Activated naive CD4-positive, alpha-beta T cell treated with anti-CD3 and anti-CD28 coated beads for 36 hours (primary cell): ENCODE results near the gene ECSCR. TPM values are rescaled to one million over a fixed set of nuclear protein-coding genes. Genes with fewer than 3 reads are reported as not detected.

Source experiments
- CTCF ChIA-PET: fragments of 350-600 bp; sonication (Branson Sonifier 250); formaldehyde crosslinking; loops from one replicate; lab custom pipeline; 2021; ENCODE audit warnings: antibody characterized with exemption; lab: Charles Lee
- DNase-seq: peaks from one replicate; pipeline ENCODE4 v3.0.0-alpha.2; 2020
- H3K27ac Mint-ChIP-seq: one replicate; pipeline ENCODE4 v1.8.0; 2021; ENCODE audit warnings: mild to moderate bottlenecking, mixed read lengths
- H3K27me3 Mint-ChIP-seq: one replicate; pipeline ENCODE4 v1.8.0; 2021; ENCODE audit warnings: low read depth, mixed read lengths
- H3K36me3 Mint-ChIP-seq: one replicate; pipeline ENCODE4 v1.8.0; 2021; ENCODE audit warnings: low read depth, mixed read lengths
- H3K4me1 Mint-ChIP-seq: one replicate; pipeline ENCODE4 v1.8.0; 2021; ENCODE audit warnings: low read depth, mixed read lengths
- H3K4me3 Mint-ChIP-seq: one replicate; pipeline ENCODE4 v1.8.0; 2021; ENCODE audit warnings: mild to moderate bottlenecking, moderate library complexity, mixed read lengths
- H3K9me3 Mint-ChIP-seq: one replicate; pipeline ENCODE4 v1.8.0; 2021; ENCODE audit warnings: mixed read lengths
- intact Hi-C: fragments of 100-400 bp; cut with micrococcal nuclease; formaldehyde crosslinking; loops from one replicate; pipeline ENCODE4 v1.15.1; 2023
- total RNA-seq, 2 experiments: library from RNA; stranded (reverse); gene quantifications; one replicate each; pipeline ENCODE4 v1.2.3, GENCODE V29; 2021

The ECSCR gene
- total RNA-seq, 2 experiments from 2014 or later: 0.74 to 0.81 TPM

DNA sequence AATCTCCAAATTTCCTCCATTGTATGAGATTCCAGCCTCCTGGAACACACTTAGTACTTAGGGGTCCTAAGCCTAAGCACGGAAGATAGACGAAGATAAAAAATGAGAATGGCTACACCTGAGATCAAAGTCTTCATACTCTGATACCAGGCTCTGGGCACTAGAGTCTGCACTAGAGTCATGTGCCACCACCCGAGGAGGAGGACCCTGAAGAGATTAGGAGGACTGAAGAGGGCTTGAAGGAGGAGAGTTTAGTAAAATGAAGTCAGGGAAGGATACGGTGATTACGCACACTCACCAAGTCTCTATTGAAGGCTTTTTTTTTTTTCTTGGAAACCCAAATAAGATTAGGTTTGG, 58.1 kb downstream of the ECSCR start:
- Mint-ChIP-seq H3K9me3 (no peaks in the 10 kb centered on the region), H3K27ac (peak overlapping the region; percentile 100), H3K27me3 (no peaks in the 10 kb centered on the region), H3K4me1 (peaks cover 34% of the 10 kb centered on the region), H3K4me3 (peak overlapping the region; percentile 93), H3K36me3 (no peaks in the 10 kb centered on the region)
- intact Hi-C loops: loop anchor here (1.0 to 5.0 kb wide), 12 partner anchors 10 to 937 kb away; partner anchors contain the start of genes DNAJC18, EGR1, ETF1 and HSPA9
- no peak for DNase-seq
- CTCF ChIA-PET: interaction anchor here (1.1 to 1.5 kb wide), 2 partner anchors 9 to 26 kb away, joined by 3 read pairs; partner anchors contain the start of gene PROB1

DNA sequence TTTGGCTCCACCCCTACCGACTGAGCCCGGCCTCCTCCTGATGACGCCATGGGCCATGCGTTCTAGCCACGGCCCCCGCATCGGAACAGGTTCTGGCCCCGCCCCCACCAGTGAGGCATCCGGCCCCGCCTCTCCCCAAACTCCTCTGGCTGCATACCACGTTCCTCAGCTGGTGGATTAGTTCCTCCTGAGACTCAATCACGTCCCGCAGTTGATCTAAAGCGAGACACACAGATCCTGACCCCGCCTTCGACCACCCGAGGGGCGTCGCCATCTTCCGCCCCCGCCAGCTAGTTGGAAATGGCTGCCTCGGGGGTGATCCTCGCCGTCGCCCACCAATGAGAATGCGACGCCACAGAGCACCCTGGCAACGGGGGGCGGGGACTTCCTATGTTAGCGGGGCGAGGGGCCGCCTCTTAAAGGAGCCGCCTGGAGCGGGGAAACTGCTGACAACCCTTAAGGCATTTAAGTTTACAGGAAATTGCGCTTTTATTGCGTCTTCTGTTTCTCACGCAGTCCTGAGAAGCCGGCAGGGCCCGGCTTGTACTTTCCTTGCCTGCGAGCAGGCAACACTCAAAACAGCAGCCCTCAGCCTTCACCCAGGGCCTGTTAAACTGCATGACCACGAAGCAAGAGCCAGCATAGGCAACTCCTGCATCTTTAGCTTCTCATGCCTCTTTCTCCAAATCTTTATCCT, 58.6 kb downstream of the ECSCR start, which contains the start of gene SPATA24:
TSS of gene SPATA24 (minus strand) at position 303 of the 697 bp plus-strand sequence. CDS start at position 274, 29 bp downstream.
- Mint-ChIP-seq H3K4me1 (peaks cover 37% of the 10 kb centered on the region), H3K27ac (peak within 1 kb of the TSS; percentile 100), H3K36me3 (no peaks in the 10 kb centered on the region), H3K27me3 (no peaks in the 10 kb centered on the region), H3K9me3 (no peaks in the 10 kb centered on the region), H3K4me3 (peak within 1 kb of the TSS; percentile 93)
- CTCF ChIA-PET: interaction anchor here (1.1 to 1.9 kb wide), 7 partner anchors 9 to 565 kb away, joined by 3 to 10 read pairs (median 3); partner anchors contain the start of gene PROB1
- intact Hi-C loops: loop anchor here (1.0 to 5.0 kb wide), 13 partner anchors 10 to 937 kb away; partner anchors contain the start of genes DNAJC18, EGR1, ETF1 and HSPA9
- peak; percentile 99 for DNase-seq

DNA sequence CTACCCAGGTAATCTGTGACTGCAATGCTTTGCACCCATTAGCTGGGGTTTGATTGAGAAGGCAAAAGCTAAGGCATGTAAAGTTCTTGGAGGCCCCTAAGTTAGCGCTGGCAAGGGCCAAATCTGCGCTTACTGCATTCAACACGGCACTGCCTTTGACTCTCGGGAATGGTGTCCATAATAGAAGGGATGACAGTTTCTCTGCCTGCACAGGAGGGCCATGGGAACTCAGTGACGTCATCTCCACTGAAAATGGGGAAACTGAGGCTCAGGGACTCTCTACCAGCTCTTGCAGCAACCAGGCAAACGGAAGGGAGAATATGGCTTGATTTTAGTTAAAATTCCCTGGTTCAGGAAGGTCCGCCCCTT, 59.1 kb downstream of the ECSCR start:
- Mint-ChIP-seq H3K4me3 (peak overlapping the region; percentile 93), H3K36me3 (no peaks in the 10 kb centered on the region), H3K4me1 (peaks cover 37% of the 10 kb centered on the region), H3K9me3 (no peaks in the 10 kb centered on the region), H3K27ac (peak overlapping the region; percentile 100), H3K27me3 (no peaks in the 10 kb centered on the region)
- no peak for DNase-seq
- intact Hi-C loops: loop anchor here (1.0 to 5.0 kb wide), 5 partner anchors 129 to 936 kb away; partner anchors contain the start of genes EGR1 and HSPA9
- CTCF ChIA-PET: interaction anchor here (1.1 to 2.1 kb wide), 8 partner anchors 8 to 565 kb away, joined by 3 to 10 read pairs (median 4); partner anchors contain the start of gene PROB1

DNA sequence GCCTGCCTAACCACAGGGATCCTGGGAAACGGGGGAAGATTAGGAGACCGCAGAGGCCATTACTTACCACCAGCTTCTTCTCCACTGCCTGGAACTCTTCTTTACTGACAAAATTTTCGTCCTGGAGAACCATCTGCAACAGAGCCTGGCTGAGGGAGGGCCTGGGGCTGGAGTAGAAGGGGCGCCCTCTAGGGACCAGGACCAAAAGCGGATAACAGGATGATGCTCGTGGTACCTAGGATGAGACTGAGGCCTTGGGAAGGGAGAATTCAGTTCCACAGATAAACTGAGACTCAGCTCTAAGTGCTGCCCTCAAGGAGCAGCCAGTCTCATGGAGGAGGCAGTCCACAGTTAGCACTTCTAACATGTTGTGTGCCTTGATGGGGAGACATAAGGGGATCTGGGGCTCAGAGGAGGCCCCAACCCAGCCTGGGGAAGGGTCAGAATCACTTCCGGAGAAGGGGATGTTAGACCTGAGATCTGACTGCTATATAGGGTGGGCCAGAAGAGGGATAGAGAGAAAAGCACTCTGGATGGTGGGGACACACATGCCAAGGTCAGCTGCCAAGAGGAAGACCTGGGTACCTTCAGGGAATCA, 59.9 kb downstream of the ECSCR start:
- H3K4me1 Mint-ChIP-seq: peaks cover 35% of the 10 kb centered on the region
- H3K9me3 Mint-ChIP-seq: no peaks in the 10 kb centered on the region
- intact Hi-C loops: loop anchor here (1.0 to 5.0 kb wide), 5 partner anchors 128 to 935 kb away; partner anchors contain the start of genes EGR1 and HSPA9
- H3K4me3 Mint-ChIP-seq: peak overlapping the region; percentile 93
- CTCF ChIA-PET: interaction anchor here (0.6 to 2.1 kb wide), 15 partner anchors 9 to 1360 kb away, joined by 3 to 10 read pairs (median 3); no protein-coding TSS in a partner anchor
- peak; percentile 45 for DNase-seq
- no peaks in the 10 kb centered on the region for H3K27me3 Mint-ChIP-seq
- peak overlapping the region; percentile 7 for H3K27ac Mint-ChIP-seq
- no peaks in the 10 kb centered on the region for H3K36me3 Mint-ChIP-seq

DNA sequence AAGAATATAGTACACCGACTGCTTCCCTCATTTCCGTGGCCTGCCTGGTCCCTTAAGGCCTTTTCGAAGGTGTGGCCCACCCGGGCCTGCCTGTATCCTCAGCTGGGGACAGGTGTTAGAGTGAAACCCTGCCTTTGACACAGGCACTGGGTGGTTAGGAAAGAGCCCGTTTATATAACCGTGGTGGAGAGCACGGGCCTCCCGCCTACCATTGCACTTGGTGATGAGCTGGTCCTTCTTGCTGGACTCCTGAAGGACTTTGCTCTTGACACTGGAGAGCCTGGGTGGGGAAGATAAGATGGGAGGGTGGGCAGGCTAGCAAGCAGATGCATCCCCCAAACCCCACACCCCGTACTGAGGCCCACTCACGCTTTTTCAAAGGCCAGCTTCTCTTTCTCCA, 61.0 kb downstream of the ECSCR start:
- Mint-ChIP-seq H3K4me3 (no peak overlapping the region), H3K36me3 (no peaks in the 10 kb centered on the region), H3K9me3 (no peaks in the 10 kb centered on the region), H3K27me3 (no peaks in the 10 kb centered on the region), H3K4me1 (peaks cover 30% of the 10 kb centered on the region), H3K27ac (no peak overlapping the region)
- CTCF ChIA-PET: interaction anchor here (1.0 to 2.1 kb wide), 7 partner anchors 9 to 822 kb away, joined by 3 to 6 read pairs (median 3); no protein-coding TSS in a partner anchor
- intact Hi-C loops: loop anchor here (5.0 kb wide), 4 partner anchors 236 to 934 kb away; partner anchors contain the start of genes EGR1 and HSPA9
- DNase-seq: no peak

DNA sequence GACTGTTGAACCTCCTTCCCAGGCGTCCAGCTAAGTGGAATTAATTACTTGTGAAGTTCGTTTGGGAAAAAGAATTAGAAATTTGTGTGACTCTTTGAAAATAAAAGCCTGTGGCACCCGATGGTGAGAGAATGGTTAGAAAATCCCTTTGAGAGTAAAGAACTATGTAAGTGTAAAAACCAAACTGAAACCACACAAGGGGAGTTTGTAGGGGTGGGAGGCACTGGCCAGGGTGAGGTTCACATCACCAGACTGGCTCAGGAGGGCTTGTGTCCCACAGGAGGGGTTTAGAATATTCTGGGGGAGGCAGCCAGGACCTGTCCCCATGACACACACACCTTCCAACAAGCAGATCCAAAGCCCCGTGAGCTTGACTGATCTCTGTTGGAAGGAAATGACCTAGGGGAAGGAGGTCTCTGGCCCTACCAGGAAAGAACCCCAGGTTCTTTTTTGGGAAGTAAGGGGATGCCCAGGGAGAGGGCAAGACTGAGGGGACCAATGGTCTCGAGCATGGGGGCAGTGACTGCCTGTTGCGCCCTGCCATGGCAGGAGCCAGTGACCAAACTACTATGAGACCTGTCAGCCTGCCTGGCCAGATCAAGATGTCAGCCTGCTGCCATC, 62.9 kb downstream of the ECSCR start:
- H3K27me3 Mint-ChIP-seq: no peaks in the 10 kb centered on the region
- no peak for DNase-seq
- no peaks in the 10 kb centered on the region for H3K9me3 Mint-ChIP-seq
- no peak overlapping the region for H3K4me3 Mint-ChIP-seq
- CTCF ChIA-PET: no interaction called here
- peaks cover 29% of the 10 kb centered on the region for H3K4me1 Mint-ChIP-seq
- intact Hi-C loops: loop anchor here (5.0 kb wide), 4 partner anchors 238 to 932 kb away; partner anchors contain the start of genes EGR1 and HSPA9
- no peak overlapping the region for H3K27ac Mint-ChIP-seq
- peaks cover 1% of the 10 kb centered on the region for H3K36me3 Mint-ChIP-seq

Other genes starting within 250 kb of the ECSCR start
- 100 to 1,000 TPM; 137 to 164 TPM for gene MATR3, start 169.0 kb downstream of the ECSCR start, total RNA-seq
- gene PAIP2, start 120.9 kb downstream of the ECSCR start, total RNA-seq: 10 to 100 TPM; 68.8 to 74.3 TPM
- gene SLC23A1, start 79.4 kb downstream of the ECSCR start, total RNA-seq: under 1 TPM in 1 of 2 experiments, not detected in 1; 0.62 TPM
- gene MZB1, start 72.8 kb downstream of the ECSCR start, total RNA-seq: 1 to 10 TPM; 2.0 to 2.8 TPM
- 1 to 10 TPM; 1.1 to 1.2 TPM for gene PROB1, start 67.6 kb downstream of the ECSCR start, total RNA-seq
- 1 to 10 TPM; 6.0 to 7.4 TPM for gene SPATA24, start 58.7 kb downstream of the ECSCR start, total RNA-seq
- 10 to 100 TPM; 18.1 to 18.8 TPM for gene DNAJC18, start 23.2 kb downstream of the ECSCR start, total RNA-seq
- gene SMIM33, start 8.3 kb upstream of the ECSCR start, total RNA-seq: under 1 TPM; 0.14 to 0.37 TPM
- gene STING1, start 20.0 kb upstream of the ECSCR start, total RNA-seq: 100 to 1,000 TPM; 136 to 140 TPM
- 100 to 1,000 TPM; 221 to 243 TPM for gene UBE2D2, start 98.6 kb upstream of the ECSCR start, total RNA-seq
- gene CXXC5, start 185.6 kb upstream of the ECSCR start, total RNA-seq: 1 to 10 TPM; 1.2 to 1.7 TPM